Measurements from ENCODE around the gene SYT12. TPM values are rescaled to one million over a fixed set of nuclear protein-coding genes. Genes with fewer than 3 reads are reported as not detected.
A peak's percentile ranks its signal among the peaks of the same experiment; 100 is the strongest.

SYT12 gene
- total RNA-seq, 2 experiments from 2014 or later = not detected

- Mint-ChIP-seq H3K4me3 (no peak overlapping the region), H3K36me3 (no peaks in the 10 kb centered on the region), H3K4me1 (no peaks in the 10 kb centered on the region), H3K9me3 (ENCODE audit: low read depth) (peaks cover 2% of the 10 kb centered on the region), H3K27ac (no peak overlapping the region), H3K27me3 (no peaks in the 10 kb centered on the region)
- ATAC-seq = no peak
- no peak for DNase-seq
- CTCF ChIA-PET = no interaction called here
These were observed 16.7 kb upstream of the SYT12 start for GRCh38 chr11:67006029-67006884.

- Mint-ChIP-seq H3K4me1 (no peaks in the 10 kb centered on the region), H3K9me3 (ENCODE audit: low read depth) (peaks cover 2% of the 10 kb centered on the region), H3K4me3 (no peak overlapping the region), H3K36me3 (no peaks in the 10 kb centered on the region), H3K27ac (no peak overlapping the region), H3K27me3 (no peaks in the 10 kb centered on the region)
- ATAC-seq = no peak
- CTCF ChIA-PET = no interaction called here
- DNase-seq = no peak
These were observed 15.8 kb upstream of the SYT12 start for GRCh38 chr11:67007126-67007525.

DNA sequence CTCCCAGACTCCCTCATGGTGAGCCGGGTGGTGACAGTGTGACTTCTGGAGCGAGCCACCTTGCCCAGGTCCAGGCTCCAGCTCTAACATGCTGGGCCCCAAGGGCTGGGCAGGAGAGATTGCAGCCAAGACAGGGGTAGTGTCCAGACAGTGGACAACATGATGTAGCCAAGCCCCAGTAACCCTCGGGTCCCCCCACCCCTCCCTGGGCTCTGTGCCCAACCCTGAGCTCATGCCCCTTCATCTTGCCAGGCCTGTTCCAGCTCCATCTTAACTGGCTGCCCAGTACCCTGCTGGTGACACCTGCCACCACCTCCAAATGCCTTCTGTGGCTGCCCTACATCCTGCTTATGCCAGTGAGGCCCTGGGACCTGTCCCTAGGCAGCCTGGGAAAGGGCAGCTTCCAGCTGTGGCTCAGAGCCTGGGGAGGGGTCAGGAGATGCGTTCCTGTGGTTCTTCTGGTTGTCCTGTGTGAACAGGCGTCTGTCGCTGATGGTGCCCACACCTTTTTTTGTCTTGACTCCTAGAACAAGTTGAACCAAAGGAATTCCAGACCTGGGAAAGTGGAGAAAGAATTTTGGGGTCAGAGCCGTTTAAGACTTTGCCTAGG, 12.5 kb upstream of the SYT12 start:
- CTCF ChIA-PET = no interaction called here
- DNase-seq = no peak
- ATAC-seq = no peak
- peaks cover 2% of the 10 kb centered on the region for H3K9me3 Mint-ChIP-seq (ENCODE audit: low read depth)
- H3K27ac Mint-ChIP-seq = no peak overlapping the region
- H3K27me3 Mint-ChIP-seq = no peaks in the 10 kb centered on the region
- H3K4me1 Mint-ChIP-seq = no peaks in the 10 kb centered on the region
- H3K4me3 Mint-ChIP-seq = no peak overlapping the region
- H3K36me3 Mint-ChIP-seq = no peaks in the 10 kb centered on the region

- Mint-ChIP-seq H3K4me1 (no peaks in the 10 kb centered on the region), H3K36me3 (no peaks in the 10 kb centered on the region), H3K27ac (no peak overlapping the region), H3K27me3 (peaks cover 9% of the 10 kb centered on the region), H3K4me3 (no peak overlapping the region), H3K9me3 (ENCODE audit: low read depth) (no peaks in the 10 kb centered on the region)
- CTCF ChIA-PET = interaction anchor here (0.6 kb wide), 1 partner anchor 22 kb away, joined by 3 read pairs; no protein-coding TSS in a partner anchor
- ATAC-seq (no peak), DNase-seq (no peak)
These were observed 9.4 kb upstream of the SYT12 start for GRCh38 chr11:67013511-67014045.

- H3K4me3 Mint-ChIP-seq = no peak overlapping the region
- no peaks in the 10 kb centered on the region for H3K4me1 Mint-ChIP-seq
- H3K27me3 Mint-ChIP-seq = peaks cover 13% of the 10 kb centered on the region
- DNase-seq = no peak
- ATAC-seq = no peak
- CTCF ChIA-PET = no interaction called here
- no peaks in the 10 kb centered on the region for H3K36me3 Mint-ChIP-seq
- H3K9me3 Mint-ChIP-seq (ENCODE audit: low read depth) = no peaks in the 10 kb centered on the region
- no peak overlapping the region for H3K27ac Mint-ChIP-seq
These were observed 8.6 kb upstream of the SYT12 start for GRCh38 chr11:67014343-67014742.

GRCh38 chr11:67015048-67015447, 7.9 kb upstream of the SYT12 start:
- Mint-ChIP-seq H3K36me3 (no peaks in the 10 kb centered on the region), H3K27ac (no peak overlapping the region), H3K4me1 (no peaks in the 10 kb centered on the region), H3K4me3 (no peak overlapping the region), H3K27me3 (peaks cover 15% of the 10 kb centered on the region), H3K9me3 (ENCODE audit: low read depth) (no peaks in the 10 kb centered on the region)
- DNase-seq = no peak
- CTCF ChIA-PET = no interaction called here
- ATAC-seq = no peak

DNA sequence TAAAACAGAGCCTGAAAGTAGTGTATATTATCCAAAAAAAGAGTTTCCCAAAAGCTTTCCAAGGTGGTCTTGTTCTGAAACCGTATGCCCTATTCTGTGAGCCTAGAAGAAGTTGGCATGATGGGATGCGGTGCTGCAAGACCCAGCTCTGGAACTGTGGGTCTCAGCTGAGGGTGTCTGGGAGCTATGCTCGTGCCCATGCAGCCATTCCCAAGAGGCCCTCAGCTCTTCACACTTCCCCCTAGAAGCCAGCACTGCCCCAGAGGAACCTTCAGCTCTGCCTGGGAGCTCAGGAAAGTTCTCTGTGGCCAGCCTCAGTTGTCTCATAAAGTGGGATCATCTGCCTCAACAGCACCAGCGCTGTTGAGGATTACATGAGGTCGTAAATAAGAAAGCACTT, 6.4 kb upstream of the SYT12 start:
- CTCF ChIA-PET = interaction anchor here (1.1 kb wide), 1 partner anchor 9 kb away, joined by 3 read pairs; no protein-coding TSS in a partner anchor
- no peak for DNase-seq
- peaks cover 5% of the 10 kb centered on the region for H3K4me1 Mint-ChIP-seq
- no peaks in the 10 kb centered on the region for H3K9me3 Mint-ChIP-seq (ENCODE audit: low read depth)
- no peaks in the 10 kb centered on the region for H3K36me3 Mint-ChIP-seq
- peaks cover 27% of the 10 kb centered on the region for H3K27me3 Mint-ChIP-seq
- H3K27ac Mint-ChIP-seq = no peak overlapping the region
- H3K4me3 Mint-ChIP-seq = no peak overlapping the region
- ATAC-seq = no peak

DNA sequence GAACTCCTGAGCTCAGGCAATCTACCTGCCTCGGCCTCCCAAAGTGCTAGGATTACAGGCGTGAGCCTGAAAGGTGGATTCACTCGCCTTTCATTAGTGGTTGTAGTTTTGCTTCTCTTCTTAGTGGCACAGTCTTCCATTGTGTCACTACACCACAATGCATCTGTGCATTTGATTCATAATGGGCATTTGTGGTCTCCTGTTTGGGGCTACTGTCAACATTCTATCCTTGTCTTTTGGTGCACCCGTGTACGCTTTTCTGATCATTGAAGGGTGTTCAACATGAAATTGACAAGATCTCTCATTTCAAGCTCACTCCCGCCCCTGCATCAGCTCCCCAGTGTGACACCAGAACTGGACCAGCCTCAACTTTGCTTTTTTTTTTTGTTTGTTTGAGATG, 2.0 kb upstream of the SYT12 start:
- H3K4me1 Mint-ChIP-seq = peaks cover 29% of the 10 kb centered on the region
- CTCF ChIA-PET = interaction anchor here (1.1 kb wide), 1 partner anchor 35 kb away, joined by 4 read pairs; no protein-coding TSS in a partner anchor

GRCh38 chr11:67022341-67022933, 497 bp upstream of the SYT12 start:
- no peak for ATAC-seq
- peak overlapping the region; percentile 6 for H3K4me3 Mint-ChIP-seq
- H3K9me3 Mint-ChIP-seq (ENCODE audit: low read depth) = no peaks in the 10 kb centered on the region
- peaks cover 2% of the 10 kb centered on the region for H3K36me3 Mint-ChIP-seq
- peaks cover 29% of the 10 kb centered on the region for H3K4me1 Mint-ChIP-seq
- CTCF ChIA-PET = interaction anchor here (0.6 to 1.1 kb wide), 2 partner anchors 9 to 33 kb away, joined by 3 to 4 read pairs; no protein-coding TSS in a partner anchor
- H3K27ac Mint-ChIP-seq = no peak overlapping the region
- DNase-seq = no peak
- peaks cover 60% of the 10 kb centered on the region for H3K27me3 Mint-ChIP-seq

More for the DNA sequence above, 2.0 kb upstream of the SYT12 start:
- Mint-ChIP-seq H3K9me3 (ENCODE audit: low read depth) (no peaks in the 10 kb centered on the region), H3K36me3 (peaks cover 2% of the 10 kb centered on the region), H3K27ac (no peak overlapping the region), H3K4me3 (no peak overlapping the region), H3K27me3 (peaks cover 58% of the 10 kb centered on the region)
- ATAC-seq (no peak), DNase-seq (no peak)

- Mint-ChIP-seq H3K27me3 (peaks cover 70% of the 10 kb centered on the region), H3K4me3 (no peak overlapping the region)
- no peak for ATAC-seq
These were observed 1.0 kb downstream of the SYT12 start for GRCh38 chr11:67023957-67024353.

GRCh38 chr11:67024410-67024809, 1.5 kb downstream of the SYT12 start:
- ATAC-seq (peak; percentile 14), DNase-seq (peak; percentile 73)
- CTCF ChIA-PET = interaction anchor here (1.3 kb wide), 1 partner anchor 293 kb away, joined by 3 read pairs; no protein-coding TSS in a partner anchor
- Mint-ChIP-seq H3K4me1 (peaks cover 29% of the 10 kb centered on the region), H3K9me3 (ENCODE audit: low read depth) (no peaks in the 10 kb centered on the region), H3K27ac (no peak overlapping the region), H3K4me3 (no peak overlapping the region), H3K36me3 (peaks cover 2% of the 10 kb centered on the region), H3K27me3 (peaks cover 72% of the 10 kb centered on the region)

More at GRCh38 chr11:67023957-67024353, 1.0 kb downstream of the SYT12 start:
- DNase-seq = no peak
- Mint-ChIP-seq H3K27ac (no peak overlapping the region), H3K9me3 (ENCODE audit: low read depth) (no peaks in the 10 kb centered on the region), H3K36me3 (peaks cover 2% of the 10 kb centered on the region), H3K4me1 (peaks cover 29% of the 10 kb centered on the region)
- CTCF ChIA-PET = no interaction called here

GRCh38 chr11:67024966-67025365, 2.0 kb downstream of the SYT12 start:
- H3K27me3 Mint-ChIP-seq = peaks cover 74% of the 10 kb centered on the region
- peaks cover 2% of the 10 kb centered on the region for H3K36me3 Mint-ChIP-seq
- no peak for ATAC-seq
- no peak overlapping the region for H3K27ac Mint-ChIP-seq
- CTCF ChIA-PET = interaction anchor here (1.3 kb wide), 2 partner anchors 9 to 293 kb away, joined by 3 read pairs; no protein-coding TSS in a partner anchor
- no peaks in the 10 kb centered on the region for H3K9me3 Mint-ChIP-seq (ENCODE audit: low read depth)
- no peak for DNase-seq
- H3K4me1 Mint-ChIP-seq = peaks cover 29% of the 10 kb centered on the region
- H3K4me3 Mint-ChIP-seq = no peak overlapping the region

DNA sequence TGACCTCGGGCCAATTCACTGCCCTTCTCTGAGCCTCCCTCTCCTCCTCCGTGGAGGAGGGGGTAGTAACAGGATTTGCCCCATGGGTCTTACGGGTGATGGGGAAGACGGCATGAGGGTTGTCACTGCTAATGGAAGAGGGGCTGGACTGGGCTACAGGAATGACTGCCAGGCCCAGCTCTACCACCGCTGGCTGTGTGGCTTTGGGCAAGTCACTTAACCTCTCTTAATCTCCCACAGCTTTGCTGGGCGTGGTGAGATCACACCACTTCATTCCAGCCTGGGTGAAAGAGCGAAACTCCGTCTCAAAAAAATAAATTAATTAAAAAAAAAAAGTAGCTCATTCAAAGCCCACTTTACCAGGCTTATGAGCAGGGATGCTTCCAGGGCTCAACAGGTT, 2.8 kb downstream of the SYT12 start:
- ATAC-seq (no peak), DNase-seq (no peak)
- Mint-ChIP-seq H3K9me3 (ENCODE audit: low read depth) (no peaks in the 10 kb centered on the region), H3K4me3 (no peak overlapping the region), H3K27me3 (peaks cover 77% of the 10 kb centered on the region), H3K36me3 (peaks cover 2% of the 10 kb centered on the region), H3K27ac (no peak overlapping the region), H3K4me1 (peaks cover 29% of the 10 kb centered on the region)
- CTCF ChIA-PET = interaction anchor here (1.3 kb wide), 2 partner anchors 9 to 294 kb away, joined by 3 read pairs; no protein-coding TSS in a partner anchor
